GM21360 (cell line): Measurements from ENCODE around the gene GOLGA6B.
"Not testable (repeated sequence)": the region's sequence is repeated elsewhere in the genome, so short reads cannot be mapped to it uniquely, and the experiment has no call there.

Source experiments
- ATAC-seq: cut with Tn5 transposase; IDR thresholded peaks from one replicate; pipeline ENCODE4 v1.9.1; 2021; ENCODE audit warnings: mild to moderate bottlenecking, moderate library complexity; ENCODE audit not compliant: unreplicated experiment

The GOLGA6B gene

DNA sequence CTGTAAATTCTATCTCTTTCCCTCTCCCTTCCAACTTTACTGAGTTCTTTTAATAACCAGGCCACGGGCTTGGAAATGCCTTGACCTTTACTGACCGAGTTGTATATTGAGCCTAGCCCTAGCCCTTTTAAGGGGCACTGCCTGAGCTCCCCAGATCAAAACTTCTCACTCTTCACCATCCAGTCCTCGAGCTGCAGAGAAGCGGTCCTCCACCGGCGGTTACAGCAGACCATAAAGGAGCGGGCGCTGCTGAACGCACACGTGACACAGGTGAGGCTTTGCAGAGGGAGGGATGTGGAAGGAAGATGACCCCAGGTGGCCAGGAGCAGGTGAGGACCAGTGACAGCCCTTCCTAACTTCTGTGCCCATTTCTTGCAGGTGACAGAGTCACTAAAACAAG, 6.6 kb downstream of the GOLGA6B start:
- ATAC-seq, result not testable (repeated sequence)

GRCh38 chr15:72663931-72664330, 9.4 kb downstream of the GOLGA6B start:
- ATAC-seq, result not testable (repeated sequence)

GRCh38 chr15:72665706-72666105, 11.2 kb downstream of the GOLGA6B start:
- ATAC-seq, result not testable (repeated sequence)

DNA sequence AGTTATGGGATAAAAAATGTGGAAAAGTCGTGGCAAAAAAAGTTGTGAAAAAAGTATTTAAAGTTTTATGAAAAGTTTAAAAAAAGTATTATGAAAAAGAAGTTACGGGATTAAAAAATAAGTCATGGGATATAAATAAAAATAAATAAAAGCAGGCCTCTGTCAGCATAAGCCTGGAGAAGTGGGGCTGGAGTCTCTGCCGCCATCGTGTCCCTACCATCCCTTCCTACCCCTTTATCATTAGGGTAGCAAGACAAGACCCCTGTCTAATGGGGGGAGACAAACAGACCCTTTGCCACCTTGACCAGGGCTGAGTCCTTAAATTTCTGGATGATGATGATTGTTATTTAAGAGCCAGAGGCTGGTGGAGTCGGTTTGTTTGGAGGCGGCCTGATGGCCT, 15.3 kb downstream of the GOLGA6B start:
- ATAC-seq, result not testable (repeated sequence)

GRCh38 chr15:72670656-72671352, 16.3 kb downstream of the GOLGA6B start:
- peak; percentile 79 for ATAC-seq

- ATAC-seq, result no peak
Observed at GRCh38 chr15:72671525-72671924, 17.0 kb downstream of the GOLGA6B start.

DNA sequence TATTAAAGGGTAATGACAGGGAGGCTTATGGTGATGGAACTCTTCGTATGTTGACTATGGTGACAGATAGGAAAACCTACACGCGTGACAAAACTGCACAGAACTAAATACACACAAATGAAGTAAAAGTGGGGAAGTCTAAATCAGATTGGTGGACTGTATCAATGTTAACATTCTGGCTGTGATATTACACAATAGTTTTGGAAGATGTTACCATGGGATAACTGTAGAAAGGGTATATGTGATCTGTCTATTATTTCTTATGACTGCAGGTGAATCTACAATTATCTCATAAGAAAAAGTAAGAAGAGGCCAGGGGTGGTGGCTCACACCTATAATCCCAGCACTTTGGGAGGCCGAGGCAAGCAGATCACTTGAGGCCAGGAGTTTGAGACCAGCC, 22.3 kb downstream of the GOLGA6B start:
- no peak for ATAC-seq

DNA sequence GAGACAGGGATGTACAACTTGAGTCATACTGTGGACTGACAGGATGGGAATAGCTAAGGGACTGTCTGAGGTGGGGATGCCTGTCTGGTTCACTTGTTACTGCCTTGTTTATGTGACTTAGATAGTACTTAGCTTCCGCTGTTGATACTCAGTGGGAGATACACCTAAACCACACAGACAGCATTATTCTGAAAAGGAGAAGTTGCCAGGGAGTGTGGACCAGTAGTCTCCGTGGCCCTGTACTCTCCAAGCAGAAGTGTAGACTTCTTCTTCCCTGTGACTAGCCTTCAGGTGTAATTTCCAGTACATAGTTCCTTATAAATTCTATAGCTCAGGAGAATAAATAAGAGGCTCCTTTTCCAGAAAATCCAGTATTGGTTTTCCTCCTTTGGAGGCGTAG, 26.4 kb downstream of the GOLGA6B start:
- no peak for ATAC-seq

- ATAC-seq, result no peak
Observed at GRCh38 chr15:72682772-72683171, 28.3 kb downstream of the GOLGA6B start.

DNA sequence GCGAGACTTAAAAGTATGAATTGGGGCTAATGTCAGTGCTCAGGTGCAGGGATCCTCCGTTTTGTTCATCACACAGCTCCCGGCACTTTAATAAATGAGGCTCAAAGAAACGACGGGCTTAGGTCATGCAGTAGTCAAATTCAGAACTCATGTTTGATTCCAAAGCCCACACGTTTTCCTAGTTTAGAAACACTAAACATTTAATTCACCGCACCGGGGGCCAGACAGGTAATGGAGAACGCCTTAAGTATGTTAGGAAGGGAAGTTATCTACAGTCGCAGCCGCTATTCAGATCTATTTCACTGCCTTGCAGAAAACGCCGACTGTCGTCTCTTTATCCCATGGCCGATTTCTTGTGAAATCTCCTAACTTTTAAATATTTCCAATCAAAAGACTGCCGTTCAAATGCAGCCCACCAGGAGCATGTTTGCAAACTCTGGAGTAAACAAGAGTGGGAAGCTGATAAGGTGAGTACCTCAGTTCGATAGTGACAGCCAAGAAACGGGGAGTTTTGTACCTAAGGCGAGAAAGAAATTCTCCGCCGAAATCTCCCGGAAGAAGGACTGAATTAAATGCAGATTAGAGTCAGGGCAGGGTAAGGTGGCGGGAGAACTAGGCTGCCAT, 30.9 kb downstream of the GOLGA6B start:
- ATAC-seq, result no peak

DNA sequence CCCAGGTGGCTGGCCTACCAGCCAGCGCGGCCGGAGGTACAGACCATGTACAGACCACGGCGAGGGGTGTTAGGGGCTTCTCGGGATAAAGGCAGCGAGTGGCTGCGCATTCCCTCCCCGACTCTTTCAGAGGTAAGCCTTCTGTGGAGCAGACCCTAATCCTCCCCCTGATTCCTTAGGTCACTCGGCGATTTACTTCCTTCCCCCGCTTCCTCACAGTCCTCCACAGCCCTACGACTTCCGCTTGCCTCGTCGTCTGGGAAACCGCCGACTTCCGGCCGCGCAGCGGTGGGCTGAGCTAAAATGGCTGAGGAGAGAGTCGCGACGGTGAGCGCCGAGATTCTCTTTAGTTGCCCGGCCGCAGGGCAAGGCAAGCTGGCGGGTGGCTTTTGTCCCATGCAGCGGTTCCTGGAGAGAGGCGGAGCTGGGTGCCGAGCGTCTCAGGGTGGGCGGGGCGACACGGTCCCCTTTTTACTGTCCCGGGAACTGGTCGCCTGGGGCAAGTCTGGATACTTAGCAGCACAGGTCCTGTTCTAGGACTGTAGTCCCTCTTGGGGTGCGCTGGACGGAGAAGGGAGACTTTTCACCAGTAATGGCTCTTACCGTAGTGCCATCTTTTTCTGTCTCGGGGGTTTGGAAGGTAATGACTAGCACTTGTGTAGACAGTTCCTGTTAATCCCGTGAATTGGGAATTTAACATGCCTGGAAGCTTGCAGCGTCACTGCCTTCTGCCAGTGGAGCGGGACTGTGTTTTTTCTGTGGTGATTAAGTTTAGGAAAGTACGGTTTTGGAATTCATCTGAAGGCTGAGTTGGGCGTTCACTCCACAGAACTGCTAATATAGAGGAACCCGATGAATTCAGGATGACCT, 31.7 kb downstream of the GOLGA6B start, which contains the start of the genes BBS4 and HIGD2B:
TSS of gene BBS4 (plus strand) at position 283 of the 870 bp plus-strand sequence. CDS start at position 304, 21 bp downstream.
TSS of gene HIGD2B (minus strand) at position 258 of the 870 bp plus-strand sequence. CDS start 9,808 bp downstream, outside the sequence.
- ATAC-seq, result peak; percentile 93

DNA sequence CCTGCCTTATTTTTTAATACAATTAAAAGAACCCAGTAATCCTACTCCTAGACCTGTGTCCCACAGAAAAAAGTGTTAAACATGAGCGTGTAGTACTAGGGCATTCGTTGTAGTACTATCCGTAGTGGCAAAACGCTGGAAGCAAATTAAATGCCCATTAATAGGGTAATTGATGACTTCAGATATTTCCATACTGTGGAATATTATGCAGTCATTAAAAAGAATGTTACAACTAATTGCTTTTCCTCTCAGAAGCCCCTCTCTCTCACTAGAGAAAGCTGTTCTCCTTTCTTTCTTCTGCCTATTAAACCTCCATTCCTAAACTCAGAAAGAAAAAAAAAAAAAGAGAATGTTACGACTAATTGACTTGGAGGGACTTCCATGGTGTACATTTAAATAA, 34.2 kb downstream of the GOLGA6B start:
- no peak for ATAC-seq

GRCh38 chr15:72690938-72691337, 36.4 kb downstream of the GOLGA6B start:
- ATAC-seq, result no peak

DNA sequence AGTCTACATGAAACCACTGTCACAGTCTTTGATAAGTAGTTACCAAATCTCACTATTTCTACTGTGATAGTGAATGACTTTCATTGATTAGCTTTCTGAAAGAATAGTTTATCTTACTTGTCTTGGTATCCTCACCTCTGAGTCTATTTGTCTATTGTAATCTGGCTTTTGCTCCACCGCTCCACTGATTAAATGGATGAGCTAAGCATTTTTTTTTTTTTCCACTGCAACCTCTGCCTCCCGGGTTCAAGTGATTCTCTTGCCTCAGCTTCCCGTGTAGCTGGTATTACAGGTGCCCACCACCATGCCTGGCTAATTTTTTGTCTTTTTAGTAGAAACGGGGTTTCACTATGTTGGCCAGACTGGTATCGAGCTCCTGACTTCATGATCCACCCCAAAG, 44.4 kb downstream of the GOLGA6B start:
- no peak for ATAC-seq

GRCh38 chr15:72700076-72700475, 45.6 kb downstream of the GOLGA6B start:
- ATAC-seq, result no peak

DNA sequence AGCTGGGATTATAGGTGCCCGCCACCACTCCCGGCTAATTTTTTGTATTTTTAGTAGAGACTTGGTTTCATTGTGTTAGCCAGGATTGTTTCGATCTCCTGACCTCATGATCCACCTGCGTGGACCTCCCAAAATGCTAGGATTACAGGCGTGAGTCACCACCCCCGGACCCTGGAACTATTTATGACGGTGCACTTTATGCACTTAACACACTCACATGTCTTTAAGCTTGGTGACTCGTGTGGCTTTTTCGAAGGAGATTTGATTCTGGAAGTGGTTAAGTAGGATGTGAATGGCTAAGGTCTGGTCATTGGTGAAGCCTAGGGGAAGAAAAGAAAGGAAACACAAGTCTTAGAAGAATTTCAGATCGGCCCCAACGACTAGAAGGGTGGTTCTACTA, 51.8 kb downstream of the GOLGA6B start:
- no peak for ATAC-seq

DNA sequence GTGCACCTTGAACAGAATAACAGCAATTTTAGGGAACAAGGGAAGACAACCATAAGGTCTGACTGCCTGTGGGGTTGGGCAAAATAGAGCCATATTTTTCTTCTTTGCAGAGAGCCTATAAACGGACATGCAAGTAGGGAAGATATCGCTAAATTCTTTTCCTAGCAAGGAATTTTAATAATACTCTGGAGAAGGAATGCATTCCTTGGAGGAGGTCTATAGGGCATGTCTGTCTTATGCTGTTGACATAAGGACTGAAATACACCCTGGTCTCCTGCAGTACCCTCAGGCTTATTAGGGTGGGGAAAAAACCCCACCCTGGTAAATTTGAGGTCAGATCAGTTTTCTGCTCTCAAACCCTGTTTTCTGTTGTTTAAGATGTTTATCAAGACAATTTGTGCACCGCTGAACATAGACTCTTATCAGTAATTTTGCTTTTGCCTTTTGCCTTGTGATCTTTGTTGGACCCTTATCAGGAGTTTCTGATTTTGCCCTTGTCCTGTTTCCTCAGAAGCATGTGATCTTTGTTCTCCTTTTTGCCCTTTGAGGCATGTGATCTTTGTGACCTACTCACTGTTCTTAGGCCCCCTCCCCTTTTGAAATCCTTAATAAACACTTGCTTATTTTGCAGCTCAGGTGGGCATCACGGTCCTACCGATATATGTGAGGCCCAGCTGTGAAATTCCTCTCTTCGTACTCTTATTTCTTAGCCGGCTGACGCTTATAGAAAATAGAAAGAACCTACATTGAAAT, 54.2 kb downstream of the GOLGA6B start:
- ATAC-seq, result not testable (repeated sequence)
